DND-41 (cell line): ENCODE results near the gene C1orf198.

Source experiments
- ATAC-seq: fragments of 200-7000 bp; cut with Tn5 transposase; 3 replicates; pipeline ENCODE4 v1.9.1; 2021; ENCODE audit warnings: low read depth; ENCODE audit not compliant: insufficient read depth
- DNase-seq: peaks from one replicate; pipeline ENCODE4 v3.0.0-alpha.2; 2020
- H2AFZ ChIP-seq: 2 replicates; pipeline ENCODE4 v1.6.0; 2012; ENCODE audit warnings: low read depth, low read length
- H3K27ac ChIP-seq: 2 replicates; pipeline ENCODE4 v1.5.1; 2012; ENCODE audit warnings: low read length, inconsistent platforms
- H3K27me3 ChIP-seq: fragments of 200-600 bp; sonication (generic); 2 replicates; pipeline ENCODE4 v1.6.0; 2012; ENCODE audit warnings: low read length, mild to moderate bottlenecking, inconsistent platforms; ENCODE audit not compliant: insufficient read depth, poor library complexity
- H3K36me3 ChIP-seq: 2 replicates; pipeline ENCODE4 v1.5.1; 2012; ENCODE audit warnings: low read length, inconsistent platforms; ENCODE audit not compliant: insufficient read depth
- H3K4me1 ChIP-seq: 2 replicates; pipeline ENCODE4 v1.5.1; 2012; ENCODE audit warnings: mild to moderate bottlenecking, low read length; ENCODE audit not compliant: insufficient read depth
- H3K4me2 ChIP-seq: 2 replicates; pipeline ENCODE4 v1.6.0; 2012; ENCODE audit warnings: mild to moderate bottlenecking, moderate library complexity, low read length, inconsistent platforms; ENCODE audit not compliant: insufficient read depth
- H3K4me3 ChIP-seq, 2 experiments: fragments of 200-600 bp in 1 of 2; shearing (Covaris generic) in 1 of 2; 2 replicates each; pipeline ENCODE4 v1.5.1; 2012 to 2016; ENCODE audit warnings: inconsistent platforms in 2 of 2, low read length in 2 of 2, mild to moderate bottlenecking in 2 of 2, low read depth in 1 of 2, moderate library complexity in 1 of 2
- H3K79me2 ChIP-seq: 2 replicates; pipeline ENCODE4 v1.6.0; 2012; ENCODE audit warnings: low read length, inconsistent platforms; ENCODE audit not compliant: insufficient read depth
- H3K9ac ChIP-seq: 2 replicates; pipeline ENCODE4 v1.6.0; 2012; ENCODE audit warnings: low read depth, mild to moderate bottlenecking, inconsistent platforms, low read length, moderate library complexity
- H3K9me3 ChIP-seq: 2 replicates; pipeline ENCODE4 v1.5.1; 2012; ENCODE audit warnings: low read length, moderate library complexity, mild to moderate bottlenecking, inconsistent platforms; ENCODE audit not compliant: insufficient read depth, severe bottlenecking
- H4K20me1 ChIP-seq: 2 replicates; pipeline ENCODE4 v1.6.0; 2012; ENCODE audit warnings: low read length; ENCODE audit not compliant: insufficient read depth
- EZH2 ChIP-seq: IDR thresholded peaks from 3 replicates; pipeline ENCODE4 v1.6.1; 2012; ENCODE audit warnings: borderline replicate concordance, low read depth, mild to moderate bottlenecking, moderate library complexity, low read length, inconsistent platforms; ENCODE audit not compliant: severe bottlenecking
- TF ChIP-seq, protein P1 (sequence below): IDR thresholded peaks from 2 replicates; pipeline ENCODE4 v1.5.1; 2012; ENCODE audit warnings: borderline replicate concordance, low read length, moderate library complexity, mild to moderate bottlenecking; ENCODE audit not compliant: poor library complexity, severe bottlenecking; ENCODE audit errors: extremely low read depth

The C1orf198 gene

DNA sequence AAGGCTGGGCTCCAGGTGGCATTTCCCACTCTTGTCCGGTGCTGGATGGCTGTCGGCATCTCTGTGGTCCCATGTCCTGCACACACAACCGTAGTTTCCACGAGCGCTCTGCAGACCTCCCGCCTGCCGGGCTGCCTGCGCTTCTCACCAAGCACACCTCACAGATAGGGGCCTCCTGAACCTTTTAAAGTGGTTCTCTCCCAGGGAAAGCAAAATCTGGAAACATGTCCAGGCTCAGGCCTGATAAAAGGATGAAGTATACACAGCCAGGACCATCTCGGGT is 74.9 kb downstream of the C1orf198 start:
- Histone ChIP-seq H2AFZ (no peak overlapping the region), H3K79me2 (no peaks in the 10 kb centered on the region)
- TF ChIP-seq, protein P1, sequence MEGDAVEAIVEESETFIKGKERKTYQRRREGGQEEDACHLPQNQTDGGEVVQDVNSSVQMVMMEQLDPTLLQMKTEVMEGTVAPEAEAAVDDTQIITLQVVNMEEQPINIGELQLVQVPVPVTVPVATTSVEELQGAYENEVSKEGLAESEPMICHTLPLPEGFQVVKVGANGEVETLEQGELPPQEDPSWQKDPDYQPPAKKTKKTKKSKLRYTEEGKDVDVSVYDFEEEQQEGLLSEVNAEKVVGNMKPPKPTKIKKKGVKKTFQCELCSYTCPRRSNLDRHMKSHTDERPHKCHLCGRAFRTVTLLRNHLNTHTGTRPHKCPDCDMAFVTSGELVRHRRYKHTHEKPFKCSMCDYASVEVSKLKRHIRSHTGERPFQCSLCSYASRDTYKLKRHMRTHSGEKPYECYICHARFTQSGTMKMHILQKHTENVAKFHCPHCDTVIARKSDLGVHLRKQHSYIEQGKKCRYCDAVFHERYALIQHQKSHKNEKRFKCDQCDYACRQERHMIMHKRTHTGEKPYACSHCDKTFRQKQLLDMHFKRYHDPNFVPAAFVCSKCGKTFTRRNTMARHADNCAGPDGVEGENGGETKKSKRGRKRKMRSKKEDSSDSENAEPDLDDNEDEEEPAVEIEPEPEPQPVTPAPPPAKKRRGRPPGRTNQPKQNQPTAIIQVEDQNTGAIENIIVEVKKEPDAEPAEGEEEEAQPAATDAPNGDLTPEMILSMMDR = no peak
- TF ChIP-seq EZH2 = no peak

DNA sequence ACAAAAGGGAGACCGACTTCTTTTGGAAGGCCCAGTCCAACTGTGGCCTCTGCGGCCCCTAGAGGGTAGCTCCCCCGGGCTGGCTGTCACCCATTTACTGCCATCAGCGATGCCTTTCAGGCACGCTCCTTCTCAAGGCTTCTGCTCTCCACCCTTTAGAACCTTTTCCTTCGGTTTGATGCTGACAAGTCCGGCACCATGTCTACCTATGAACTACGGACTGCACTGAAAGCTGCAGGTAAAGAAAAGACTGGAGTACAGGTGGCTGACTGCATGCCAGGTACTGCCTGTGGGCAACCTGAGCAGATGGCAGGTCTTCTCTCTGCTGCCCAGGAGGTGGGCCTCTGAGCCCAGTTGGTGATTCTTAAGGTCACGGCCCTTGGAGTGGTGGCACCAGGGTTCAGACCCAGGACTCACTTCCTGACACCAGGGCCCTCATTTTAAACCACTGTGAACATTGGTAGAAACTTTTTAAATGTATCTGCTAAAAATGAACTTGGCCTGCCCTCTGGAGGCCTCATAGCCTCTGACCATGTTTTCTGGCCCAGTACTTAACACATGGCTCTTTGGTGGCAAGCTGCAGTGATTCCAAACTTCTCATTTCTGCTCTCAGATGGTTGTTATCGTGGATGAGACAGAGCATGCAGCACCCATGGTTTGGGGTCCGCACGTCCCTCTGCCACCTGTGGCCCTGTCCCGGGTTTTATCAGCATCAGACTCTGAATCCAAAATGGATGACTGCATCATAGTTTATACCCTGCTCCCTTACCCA is 75.4 kb downstream of the C1orf198 start:
- no peaks in the 10 kb centered on the region for H3K36me3 ChIP-seq
- no peaks in the 10 kb centered on the region for H4K20me1 ChIP-seq
- H3K9me3 ChIP-seq = no peaks in the 10 kb centered on the region
- no peak for ATAC-seq
- DNase-seq = no peak
- H3K4me1 ChIP-seq = peaks cover 4% of the 10 kb centered on the region
- no peak overlapping the region for H3K4me2 ChIP-seq
- no peak overlapping the region for H2AFZ ChIP-seq
- no peak overlapping the region for H3K9ac ChIP-seq
- H3K79me2 ChIP-seq = no peaks in the 10 kb centered on the region
- peaks cover 9% of the 10 kb centered on the region for H3K27me3 ChIP-seq
- H3K4me3 ChIP-seq = no peak overlapping the region
- no peak overlapping the region for H3K27ac ChIP-seq
- TF ChIP-seq, protein P1 = peak; percentile 35
- no peak for TF ChIP-seq EZH2

More for the DNA sequence above, 74.9 kb downstream of the C1orf198 start:
- DNase-seq (no peak), ATAC-seq (no peak)
- Histone ChIP-seq H3K9ac (no peak overlapping the region), H3K27me3 (peaks cover 12% of the 10 kb centered on the region), H3K9me3 (no peaks in the 10 kb centered on the region), H3K4me3 (no peak overlapping the region), H3K4me2 (no peak overlapping the region), H3K27ac (no peak overlapping the region), H4K20me1 (no peaks in the 10 kb centered on the region), H3K36me3 (no peaks in the 10 kb centered on the region), H3K4me1 (peaks cover 4% of the 10 kb centered on the region)

DNA sequence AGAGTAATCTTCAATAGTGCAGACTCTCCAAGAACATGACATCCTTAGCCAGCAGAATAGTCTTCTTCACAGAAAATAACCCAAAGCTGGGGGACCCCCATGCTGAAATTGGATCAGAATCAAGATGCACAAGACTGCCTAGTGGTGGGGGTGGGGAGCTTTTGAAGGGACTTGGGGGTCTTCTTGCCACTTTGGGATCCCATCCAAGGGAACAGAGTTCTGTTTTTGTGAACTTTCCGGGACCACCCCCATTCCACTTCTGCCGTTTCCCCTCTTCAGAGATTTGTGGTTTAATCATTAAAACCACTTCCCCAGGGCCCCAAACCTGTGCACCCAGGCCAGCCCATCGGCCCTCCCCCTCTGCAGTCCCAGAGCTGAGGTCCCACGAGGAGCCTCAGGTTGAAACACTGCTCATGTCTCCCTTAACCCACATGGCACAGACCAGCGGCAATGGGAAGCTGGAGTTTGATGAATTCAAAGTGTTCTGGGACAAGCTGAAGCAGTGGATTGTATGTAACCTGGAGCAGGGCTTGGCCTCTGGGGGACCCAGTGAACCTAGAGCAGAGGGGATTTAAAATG is 76.2 kb downstream of the C1orf198 start:
- no peaks in the 10 kb centered on the region for H3K9me3 ChIP-seq
- TF ChIP-seq, protein P1 = no peak
- TF ChIP-seq EZH2 = no peak
- no peak overlapping the region for H3K27ac ChIP-seq
- no peak overlapping the region for H3K4me2 ChIP-seq
- H3K27me3 ChIP-seq = peaks cover 9% of the 10 kb centered on the region
- H2AFZ ChIP-seq = no peak overlapping the region
- H3K9ac ChIP-seq = no peak overlapping the region
- H3K79me2 ChIP-seq = no peaks in the 10 kb centered on the region
- DNase-seq = peak; percentile 21
- H3K4me1 ChIP-seq = peaks cover 4% of the 10 kb centered on the region
- H4K20me1 ChIP-seq = no peaks in the 10 kb centered on the region
- no peak overlapping the region for H3K4me3 ChIP-seq
- H3K36me3 ChIP-seq = no peaks in the 10 kb centered on the region
- ATAC-seq = peak; percentile 60; the same call in 2 of the 3 replicates
